Measurements from ENCODE around the gene THG1L.

DNA sequence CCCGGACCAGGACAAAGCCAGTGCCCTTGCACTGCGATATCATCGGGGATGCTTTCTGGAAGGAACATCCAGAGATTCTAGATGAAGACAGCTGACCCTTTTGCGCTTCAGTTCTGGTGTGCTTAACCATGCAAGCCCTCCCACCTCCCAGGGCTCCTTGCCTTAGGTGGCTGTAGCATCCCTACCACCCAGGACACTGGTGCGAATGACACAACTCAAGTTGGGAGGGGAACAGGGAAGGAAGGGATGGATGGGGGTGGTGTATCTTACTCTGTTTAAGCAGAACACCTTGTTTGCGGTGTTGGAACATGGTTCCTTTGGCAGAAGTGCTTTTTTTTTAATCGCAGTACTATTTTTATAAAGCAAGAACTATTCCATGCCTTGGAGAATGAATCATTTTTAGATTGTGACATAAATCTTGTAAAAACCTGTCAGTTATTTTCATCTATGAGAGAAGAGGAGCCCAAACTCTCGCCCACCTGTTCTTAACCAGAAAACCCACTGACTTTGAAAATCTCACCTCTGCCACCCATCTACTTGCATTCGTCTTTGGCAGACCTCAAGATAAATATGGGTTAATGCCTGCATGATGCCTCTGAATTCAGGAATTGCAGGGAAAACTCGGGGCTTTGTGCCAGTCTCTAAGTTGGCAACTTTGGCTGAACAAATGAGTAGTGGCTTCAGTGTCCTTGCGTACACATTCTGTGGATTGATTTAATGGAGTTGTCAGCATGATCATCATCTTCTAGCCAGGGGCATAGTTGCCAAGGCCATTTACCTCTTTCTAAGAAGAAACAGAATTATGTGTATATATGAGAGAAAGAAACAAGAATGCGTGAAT lies 8.4 kb downstream of the THG1L start:
- TF ChIP-seq, protein P1, sequence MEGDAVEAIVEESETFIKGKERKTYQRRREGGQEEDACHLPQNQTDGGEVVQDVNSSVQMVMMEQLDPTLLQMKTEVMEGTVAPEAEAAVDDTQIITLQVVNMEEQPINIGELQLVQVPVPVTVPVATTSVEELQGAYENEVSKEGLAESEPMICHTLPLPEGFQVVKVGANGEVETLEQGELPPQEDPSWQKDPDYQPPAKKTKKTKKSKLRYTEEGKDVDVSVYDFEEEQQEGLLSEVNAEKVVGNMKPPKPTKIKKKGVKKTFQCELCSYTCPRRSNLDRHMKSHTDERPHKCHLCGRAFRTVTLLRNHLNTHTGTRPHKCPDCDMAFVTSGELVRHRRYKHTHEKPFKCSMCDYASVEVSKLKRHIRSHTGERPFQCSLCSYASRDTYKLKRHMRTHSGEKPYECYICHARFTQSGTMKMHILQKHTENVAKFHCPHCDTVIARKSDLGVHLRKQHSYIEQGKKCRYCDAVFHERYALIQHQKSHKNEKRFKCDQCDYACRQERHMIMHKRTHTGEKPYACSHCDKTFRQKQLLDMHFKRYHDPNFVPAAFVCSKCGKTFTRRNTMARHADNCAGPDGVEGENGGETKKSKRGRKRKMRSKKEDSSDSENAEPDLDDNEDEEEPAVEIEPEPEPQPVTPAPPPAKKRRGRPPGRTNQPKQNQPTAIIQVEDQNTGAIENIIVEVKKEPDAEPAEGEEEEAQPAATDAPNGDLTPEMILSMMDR (conservative IDR thresholded peaks at IDR 0.05; ENCODE audit: low read depth, low read length) = no peak
- no peak for TF ChIP-seq EZH2phosphoT487 (IDR thresholded peaks at IDR 0.05; ENCODE audit: borderline replicate concordance, low read length)
